Astrocyte of the spinal cord (primary cell): ENCODE measurements around the gene SLC36A1.

Source experiments
- DNase-seq: peaks from one replicate; pipeline ENCODE4 v3.0.0; 2011; ENCODE audit warnings: low read depth, low spot score
- H3K4me3 ChIP-seq: 2 replicates; pipeline ENCODE4 v1.5.1; 2011; ENCODE audit warnings: low read depth, mild to moderate bottlenecking, low read length, moderate library complexity
- in situ Hi-C: cut with HindIII; loops from 2 replicates; pipeline ENCODE4 v1.10.0; 2017; ENCODE audit warnings: low sequenced_read_pairs
- TF ChIP-seq, protein P1 (sequence below): IDR thresholded peaks from 2 replicates; pipeline ENCODE4 v1.5.1; 2012; ENCODE audit warnings: low read depth, mild to moderate bottlenecking, low read length, inconsistent platforms

SLC36A1 gene

DNA sequence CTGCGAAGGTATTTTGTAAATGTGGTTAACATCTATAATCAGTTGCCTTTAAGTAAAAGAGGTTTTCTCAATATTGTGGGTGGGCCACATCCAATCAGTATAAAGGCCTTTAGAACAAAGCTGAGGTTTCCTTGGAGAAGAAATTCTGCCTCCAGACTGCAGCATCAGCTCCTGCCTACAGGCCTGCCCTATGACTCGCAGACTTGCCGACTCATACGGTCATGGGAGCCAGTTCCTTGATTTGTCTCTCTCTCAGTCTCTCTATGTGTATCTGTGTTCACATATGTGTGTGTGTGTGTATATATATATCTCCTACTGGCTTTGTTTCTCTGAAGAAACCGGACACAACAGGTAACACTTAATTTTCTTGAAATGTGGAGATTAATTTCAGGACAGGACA, 45.3 kb downstream of the SLC36A1 start:
- in situ Hi-C loops = no loop called here
- TF ChIP-seq, protein P1, sequence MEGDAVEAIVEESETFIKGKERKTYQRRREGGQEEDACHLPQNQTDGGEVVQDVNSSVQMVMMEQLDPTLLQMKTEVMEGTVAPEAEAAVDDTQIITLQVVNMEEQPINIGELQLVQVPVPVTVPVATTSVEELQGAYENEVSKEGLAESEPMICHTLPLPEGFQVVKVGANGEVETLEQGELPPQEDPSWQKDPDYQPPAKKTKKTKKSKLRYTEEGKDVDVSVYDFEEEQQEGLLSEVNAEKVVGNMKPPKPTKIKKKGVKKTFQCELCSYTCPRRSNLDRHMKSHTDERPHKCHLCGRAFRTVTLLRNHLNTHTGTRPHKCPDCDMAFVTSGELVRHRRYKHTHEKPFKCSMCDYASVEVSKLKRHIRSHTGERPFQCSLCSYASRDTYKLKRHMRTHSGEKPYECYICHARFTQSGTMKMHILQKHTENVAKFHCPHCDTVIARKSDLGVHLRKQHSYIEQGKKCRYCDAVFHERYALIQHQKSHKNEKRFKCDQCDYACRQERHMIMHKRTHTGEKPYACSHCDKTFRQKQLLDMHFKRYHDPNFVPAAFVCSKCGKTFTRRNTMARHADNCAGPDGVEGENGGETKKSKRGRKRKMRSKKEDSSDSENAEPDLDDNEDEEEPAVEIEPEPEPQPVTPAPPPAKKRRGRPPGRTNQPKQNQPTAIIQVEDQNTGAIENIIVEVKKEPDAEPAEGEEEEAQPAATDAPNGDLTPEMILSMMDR = peak; percentile 1
- H3K4me3 ChIP-seq = no peak overlapping the region
- DNase-seq = peak; percentile 54

DNA sequence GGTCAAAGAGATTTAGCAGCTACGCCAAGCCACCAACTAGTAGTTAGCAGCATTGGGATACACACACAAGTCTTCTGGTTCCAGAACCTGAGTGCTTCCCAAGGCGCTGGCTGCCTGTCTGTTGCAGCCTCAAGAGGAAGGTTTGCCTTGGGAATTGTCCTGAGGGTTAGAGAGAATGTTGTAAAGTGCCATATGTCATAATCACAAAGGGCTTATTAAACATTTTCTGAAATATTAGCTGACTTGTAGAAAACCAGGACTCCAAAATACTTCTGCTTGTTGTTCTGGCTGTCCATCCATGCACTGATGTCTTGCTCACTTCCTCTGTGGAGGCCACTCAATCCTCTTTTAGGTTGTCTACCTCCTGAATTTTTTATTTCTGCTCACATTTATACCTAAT, 46.3 kb downstream of the SLC36A1 start:
- in situ Hi-C loops = no loop called here
- DNase-seq = no peak
- H3K4me3 ChIP-seq = no peak overlapping the region
- TF ChIP-seq, protein P1 = no peak

DNA sequence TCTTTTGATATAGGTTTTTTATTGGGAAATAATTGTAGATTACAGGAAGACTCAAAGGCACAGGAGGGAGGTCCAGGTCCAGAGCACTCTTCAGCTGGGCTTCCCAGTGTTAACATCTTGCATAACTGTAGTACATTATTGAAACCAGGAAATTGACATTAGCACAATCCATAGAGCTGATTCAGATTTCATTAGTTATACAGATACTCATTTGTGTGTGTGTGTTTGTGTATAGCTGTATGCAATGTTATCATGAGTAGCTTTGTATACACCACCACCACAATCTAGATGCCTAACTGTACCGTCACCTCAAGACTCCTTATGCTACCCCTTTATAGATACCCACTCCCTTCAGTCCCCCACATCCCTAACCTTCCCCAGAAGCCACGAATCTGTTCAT, 47.9 kb downstream of the SLC36A1 start:
- no peak for DNase-seq

DNA sequence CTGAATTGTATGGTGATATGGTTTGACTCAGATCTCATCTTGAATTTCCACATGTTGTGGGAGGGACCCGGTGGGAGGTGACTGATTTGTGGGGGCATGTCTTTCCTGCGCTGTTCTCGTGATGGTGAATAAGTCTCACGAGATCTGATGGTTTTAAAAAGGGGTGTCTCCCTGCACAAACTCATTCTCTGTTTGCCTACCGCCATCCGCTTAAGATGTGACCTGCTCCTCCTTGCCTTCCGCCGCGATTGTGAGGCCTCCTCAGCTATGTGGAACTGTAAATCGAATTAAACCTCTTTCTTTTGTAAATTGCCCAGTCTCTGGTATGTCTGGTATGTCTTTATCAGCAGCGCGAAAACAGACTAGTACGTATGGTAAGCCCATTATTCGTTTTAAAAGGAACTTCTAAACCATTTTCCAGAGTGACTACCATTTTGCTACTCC, 48.7 kb downstream of the SLC36A1 start:
- TF ChIP-seq, protein P1 = no peak
- in situ Hi-C loops = no loop called here
- DNase-seq = no peak
- no peak overlapping the region for H3K4me3 ChIP-seq

More for the DNA sequence above, 47.9 kb downstream of the SLC36A1 start:
- H3K4me3 ChIP-seq = no peak overlapping the region
- in situ Hi-C loops = no loop called here
- TF ChIP-seq, protein P1 = no peak

DNA sequence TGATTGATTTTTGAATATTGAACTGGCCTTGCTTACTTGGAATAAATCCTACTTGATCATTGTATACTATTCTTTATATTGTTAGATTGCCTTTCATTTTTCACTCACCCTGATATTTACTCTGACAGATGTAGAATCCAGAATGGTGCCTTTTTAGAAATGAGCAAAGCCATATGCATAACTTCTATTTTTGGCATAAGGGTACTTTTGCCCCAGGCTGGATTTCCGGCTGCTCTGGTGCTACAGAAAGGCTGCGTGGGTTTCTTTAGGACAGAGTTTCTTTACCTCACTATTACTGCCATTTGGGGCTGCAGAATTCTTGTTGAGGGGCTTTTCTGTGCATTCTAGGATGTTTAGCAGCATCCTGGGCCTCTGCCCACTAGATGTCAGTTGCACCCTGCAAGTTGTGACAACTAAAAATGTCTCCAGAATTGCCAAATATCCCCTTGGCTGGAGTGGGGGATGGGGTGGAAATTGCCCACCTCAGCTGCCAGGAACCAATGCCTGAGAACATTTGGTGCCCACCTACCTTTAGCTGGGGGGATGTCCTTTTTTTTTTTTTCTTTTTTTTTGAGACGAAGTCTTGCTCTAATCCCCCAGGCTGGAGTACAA, 50.1 kb downstream of the SLC36A1 start:
- in situ Hi-C loops = no loop called here
- DNase-seq = no peak
- H3K4me3 ChIP-seq = no peak overlapping the region
- TF ChIP-seq, protein P1 = no peak

DNA sequence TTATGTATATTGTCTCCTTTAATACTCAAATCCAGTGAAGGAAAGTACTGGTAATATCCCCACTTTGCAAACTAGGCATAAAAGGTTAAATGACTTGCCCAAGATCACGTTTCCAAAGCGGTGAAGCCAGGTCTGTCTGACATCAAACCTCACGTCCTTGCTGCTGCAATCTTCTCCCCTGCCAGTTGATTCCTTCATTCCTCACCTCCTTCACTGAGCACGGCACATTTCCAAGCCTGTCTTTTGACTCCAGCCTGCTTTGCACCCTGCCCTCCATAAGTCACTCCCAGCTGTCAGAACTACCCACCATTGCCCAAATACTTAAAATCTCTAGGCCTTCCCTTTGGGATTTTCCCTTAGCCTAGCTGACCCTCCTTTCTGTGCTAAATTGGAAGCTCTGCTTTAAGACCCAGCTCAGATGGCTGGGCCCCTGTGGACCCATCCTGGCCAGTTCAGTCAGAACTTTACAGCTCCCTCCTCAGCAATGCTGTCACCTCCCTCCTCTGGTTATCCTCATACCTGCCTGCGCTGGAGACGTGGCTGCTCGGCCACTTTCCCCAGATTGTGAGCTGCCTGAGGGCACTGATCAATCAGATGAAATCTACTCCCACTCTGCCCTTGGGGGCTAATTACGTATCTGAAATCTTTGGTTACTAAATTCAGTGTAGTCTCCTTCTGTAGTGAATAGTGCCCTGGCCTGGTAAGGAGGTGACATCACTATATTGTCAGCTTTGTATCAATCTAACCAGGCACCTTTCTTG, 51.2 kb downstream of the SLC36A1 start:
- TF ChIP-seq, protein P1 = no peak
- H3K4me3 ChIP-seq = no peak overlapping the region
- no peak for DNase-seq
- in situ Hi-C loops = no loop called here
